ENCODE measurements around the gene MCF2L. TPM values are rescaled to one million over a fixed set of nuclear protein-coding genes. Genes with fewer than 3 reads are reported as not detected.

MCF2L gene
- total and polyA plus RNA-seq, 10 of the 15 experiments (the other 5 are each of a cell fraction or from before 2014, with no cell fraction given): 0.06 to 1.1 (median 0.21) TPM; not detected in 2

GRCh38 chr13:113118261-113119021 is 149.4 kb downstream of the MCF2L start (continued):
- TF ChIP-seq, protein P1, sequence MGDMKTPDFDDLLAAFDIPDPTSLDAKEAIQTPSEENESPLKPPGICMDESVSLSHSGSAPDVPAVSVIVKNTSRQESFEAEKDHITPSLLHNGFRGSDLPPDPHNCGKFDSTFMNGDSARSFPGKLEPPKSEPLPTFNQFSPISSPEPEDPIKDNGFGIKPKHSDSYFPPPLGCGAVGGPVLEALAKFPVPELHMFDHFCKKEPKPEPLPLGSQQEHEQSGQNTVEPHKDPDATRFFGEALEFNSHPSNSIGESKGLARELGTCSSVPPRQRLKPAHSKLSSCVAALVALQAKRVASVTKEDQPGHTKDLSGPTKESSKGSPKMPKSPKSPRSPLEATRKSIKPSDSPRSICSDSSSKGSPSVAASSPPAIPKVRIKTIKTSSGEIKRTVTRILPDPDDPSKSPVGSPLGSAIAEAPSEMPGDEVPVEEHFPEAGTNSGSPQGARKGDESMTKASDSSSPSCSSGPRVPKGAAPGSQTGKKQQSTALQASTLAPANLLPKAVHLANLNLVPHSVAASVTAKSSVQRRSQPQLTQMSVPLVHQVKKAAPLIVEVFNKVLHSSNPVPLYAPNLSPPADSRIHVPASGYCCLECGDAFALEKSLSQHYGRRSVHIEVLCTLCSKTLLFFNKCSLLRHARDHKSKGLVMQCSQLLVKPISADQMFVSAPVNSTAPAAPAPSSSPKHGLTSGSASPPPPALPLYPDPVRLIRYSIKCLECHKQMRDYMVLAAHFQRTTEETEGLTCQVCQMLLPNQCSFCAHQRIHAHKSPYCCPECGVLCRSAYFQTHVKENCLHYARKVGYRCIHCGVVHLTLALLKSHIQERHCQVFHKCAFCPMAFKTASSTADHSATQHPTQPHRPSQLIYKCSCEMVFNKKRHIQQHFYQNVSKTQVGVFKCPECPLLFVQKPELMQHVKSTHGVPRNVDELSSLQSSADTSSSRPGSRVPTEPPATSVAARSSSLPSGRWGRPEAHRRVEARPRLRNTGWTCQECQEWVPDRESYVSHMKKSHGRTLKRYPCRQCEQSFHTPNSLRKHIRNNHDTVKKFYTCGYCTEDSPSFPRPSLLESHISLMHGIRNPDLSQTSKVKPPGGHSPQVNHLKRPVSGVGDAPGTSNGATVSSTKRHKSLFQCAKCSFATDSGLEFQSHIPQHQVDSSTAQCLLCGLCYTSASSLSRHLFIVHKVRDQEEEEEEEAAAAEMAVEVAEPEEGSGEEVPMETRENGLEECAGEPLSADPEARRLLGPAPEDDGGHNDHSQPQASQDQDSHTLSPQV (IDR thresholded peaks at IDR 0.05): no peak
- TF ChIP-seq PAX8 (IDR thresholded peaks at IDR 0.05): no peak
- TF ChIP-seq FOXK2 (IDR thresholded peaks at IDR 0.05): no peak
- TF ChIP-seq NFXL1 (IDR thresholded peaks at IDR 0.05; ENCODE audit: borderline replicate concordance): no peak

GRCh38 chr13:113119166-113119821 is 150.3 kb downstream of the MCF2L start:
- 68% methylated on average over 16 of the region's 16 CpGs for WGBS (ENCODE audit: insufficient coverage, insufficient replicate concordance, low lambda C conversion rate, missing lambda C conversion rate)
- in situ Hi-C loops (cut with MboI) (no loop called here), intact Hi-C loops (cut with micrococcal nuclease; ENCODE audit: unreplicated experiment) (no loop called here)
- no peaks in the 10 kb centered on the region for H3K9me3 ChIP-seq (replicated peaks; ENCODE audit: control insufficient read depth, insufficient read depth, low read length)
- H3K4me1 ChIP-seq (ENCODE audit: control insufficient read depth, insufficient read depth, low read length): no peaks in the 10 kb centered on the region
- H2AFZ ChIP-seq (ENCODE audit: control insufficient read depth, low read depth, low read length): no peak overlapping the region
- ChIA-PET SMC1A (ENCODE audit: uncharacterized antibody, unreplicated experiment) (no interaction called here), CTCF (no interaction called here), RAD21 (ENCODE audit: unreplicated experiment) (no interaction called here), POLR2A (no interaction called here)
- no peaks in the 10 kb centered on the region for H3K36me3 ChIP-seq (ENCODE audit: control insufficient read depth in 2 of 2, insufficient read depth in 2 of 2, low read length in 1 of 2)
- no TSS peak for BruUV-seq (replicated peaks)
- TF ChIP-seq SMARCA5 (IDR thresholded peaks at IDR 0.05): no peak
- TF ChIP-seq, protein P2, sequence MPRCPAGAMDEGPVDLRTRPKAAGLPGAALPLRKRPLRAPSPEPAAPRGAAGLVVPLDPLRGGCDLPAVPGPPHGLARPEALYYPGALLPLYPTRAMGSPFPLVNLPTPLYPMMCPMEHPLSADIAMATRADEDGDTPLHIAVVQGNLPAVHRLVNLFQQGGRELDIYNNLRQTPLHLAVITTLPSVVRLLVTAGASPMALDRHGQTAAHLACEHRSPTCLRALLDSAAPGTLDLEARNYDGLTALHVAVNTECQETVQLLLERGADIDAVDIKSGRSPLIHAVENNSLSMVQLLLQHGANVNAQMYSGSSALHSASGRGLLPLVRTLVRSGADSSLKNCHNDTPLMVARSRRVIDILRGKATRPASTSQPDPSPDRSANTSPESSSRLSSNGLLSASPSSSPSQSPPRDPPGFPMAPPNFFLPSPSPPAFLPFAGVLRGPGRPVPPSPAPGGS (IDR thresholded peaks at IDR 0.05; ENCODE audit: borderline replicate concordance, insufficient read depth, low read depth, low read length, poor library complexity, severe bottlenecking): peak; percentile 98
- no peak for TF ChIP-seq RB1 (IDR thresholded peaks at IDR 0.05; ENCODE audit: borderline replicate concordance)
- no peak for TF ChIP-seq GATAD2B (conservative IDR thresholded peaks at IDR 0.05; ENCODE audit: low read depth)
- TF ChIP-seq EZH2 (IDR thresholded peaks at IDR 0.05; ENCODE audit: borderline replicate concordance, control insufficient read depth, low read depth, low read length): no peak
- no peak for ATAC-seq
- H3K4me2 ChIP-seq (ENCODE audit: control insufficient read depth, insufficient read depth): no peak overlapping the region
- no peak for FAIRE-seq
- H3K9ac ChIP-seq (ENCODE audit: control insufficient read depth, insufficient read depth, low read length): no peak overlapping the region
- H3K79me2 ChIP-seq (ENCODE audit: control insufficient read depth, insufficient read depth, low read length): no peaks in the 10 kb centered on the region
- H3K27ac ChIP-seq (ENCODE audit: control insufficient read depth, insufficient read depth): no peak overlapping the region
- H4K20me1 ChIP-seq (ENCODE audit: control insufficient read depth, insufficient read depth): no peaks in the 10 kb centered on the region
- DNase-seq (ENCODE audit: low read depth, low spot score): no peak
- no peaks in the 10 kb centered on the region for H3K27me3 ChIP-seq (replicated peaks in 1 of 2; ENCODE audit: control insufficient read depth in 2 of 2, insufficient read depth in 2 of 2, low read length in 1 of 2)
- no peak overlapping the region for H3K4me3 ChIP-seq
